Ectodermal cell (in vitro differentiated cells): ENCODE measurements around the gene CCSER2.
"Not testable (repeated sequence)": the region's sequence is repeated elsewhere in the genome, so short reads cannot be mapped to it uniquely, and the experiment has no call there.

Experiments
- H3K27ac ChIP-seq: 2 replicates; pipeline ENCODE4 v1.7.0; 2013; ENCODE audit warnings: mild to moderate bottlenecking, low read depth, low read length; ENCODE audit not compliant: insufficient read depth, poor library complexity, severe bottlenecking
- H3K27me3 ChIP-seq: 2 replicates; pipeline ENCODE4 v1.7.0; 2013; ENCODE audit warnings: mild to moderate bottlenecking, low read length; ENCODE audit not compliant: insufficient read depth, control insufficient read depth, poor library complexity, severe bottlenecking
- H3K36me3 ChIP-seq: one replicate; pipeline ENCODE4 v1.7.0; 2013; ENCODE audit warnings: low read length; ENCODE audit not compliant: control insufficient read depth, insufficient read depth
- H3K4me1 ChIP-seq: one replicate; pipeline ENCODE4 v1.7.0; 2013; ENCODE audit warnings: low read length; ENCODE audit not compliant: control insufficient read depth, insufficient read depth
- H3K4me3 ChIP-seq: 2 replicates; pipeline ENCODE4 v1.7.0; 2013; ENCODE audit warnings: low read depth, low read length, control low read depth; ENCODE audit not compliant: insufficient read depth
- H3K9me3 ChIP-seq: 2 replicates; pipeline ENCODE4 v1.7.0; 2013; ENCODE audit warnings: mild to moderate bottlenecking, low read length, moderate library complexity; ENCODE audit not compliant: control insufficient read depth
- WGBS, 2 experiments: methylation state at CpG; one replicate each; pipeline ENCODE4 v1.1.7; 2013; ENCODE audit warnings: missing lambda C conversion rate in 2 of 2; 5-methylcytosine and 5-hydroxymethylcytosine counted together

CCSER2 gene

GRCh38 chr10:84343831-84344230 is 15.4 kb downstream of the CCSER2 start:
- H3K4me3 ChIP-seq: no peak overlapping the region
- WGBS, 2 experiments: no CpG with 5 or more reads among the region's 1 CpG

GRCh38 chr10:84344526-84344925 is 16.1 kb downstream of the CCSER2 start:
- Histone ChIP-seq H3K27me3 (no peaks in the 10 kb centered on the region), H3K27ac (no peak overlapping the region), H3K4me1 (no peaks in the 10 kb centered on the region), H3K4me3 (no peak overlapping the region), H3K9me3 (no peaks in the 10 kb centered on the region), H3K36me3 (no peaks in the 10 kb centered on the region)
- WGBS, 2 experiments: 95 to 96% methylated on average over 4 of the region's 4 CpGs

More at GRCh38 chr10:84343831-84344230, 15.4 kb downstream of the CCSER2 start:
- H3K9me3 ChIP-seq: no peaks in the 10 kb centered on the region
- no peak overlapping the region for H3K27ac ChIP-seq
- H3K36me3 ChIP-seq: no peaks in the 10 kb centered on the region
- H3K27me3 ChIP-seq: no peaks in the 10 kb centered on the region
- no peaks in the 10 kb centered on the region for H3K4me1 ChIP-seq

GRCh38 chr10:84347575-84348002 is 19.2 kb downstream of the CCSER2 start:
- H3K27me3 ChIP-seq, H3K4me1 ChIP-seq, H3K4me3 ChIP-seq, H3K9me3 ChIP-seq, H3K36me3 ChIP-seq, H3K27ac ChIP-seq: not testable (repeated sequence)
- WGBS, 2 experiments: 96 to 97% methylated on average over 31 of the region's 31 CpGs

- Histone ChIP-seq H3K27me3 (no peaks in the 10 kb centered on the region), H3K27ac (no peak overlapping the region), H3K36me3 (no peaks in the 10 kb centered on the region), H3K4me3 (no peak overlapping the region), H3K9me3 (no peaks in the 10 kb centered on the region), H3K4me1 (no peaks in the 10 kb centered on the region)
- 96 to 100% methylated on average over 2 to 4 of the region's 4 CpGs for WGBS, 2 experiments
Observed at GRCh38 chr10:84348447-84348846, 20.1 kb downstream of the CCSER2 start.

GRCh38 chr10:84348860-84349259 is 20.5 kb downstream of the CCSER2 start:
- WGBS, 2 experiments: 87 to 95% methylated on average over 2 of the region's 2 CpGs
- no peak overlapping the region for H3K27ac ChIP-seq
- H3K9me3 ChIP-seq: no peaks in the 10 kb centered on the region
- no peaks in the 10 kb centered on the region for H3K4me1 ChIP-seq
- H3K4me3 ChIP-seq: no peak overlapping the region
- H3K36me3 ChIP-seq: no peaks in the 10 kb centered on the region
- H3K27me3 ChIP-seq: no peaks in the 10 kb centered on the region

- Histone ChIP-seq H3K4me3 (no peak overlapping the region), H3K27me3 (no peaks in the 10 kb centered on the region), H3K36me3 (no peaks in the 10 kb centered on the region), H3K9me3 (no peaks in the 10 kb centered on the region), H3K27ac (no peak overlapping the region), H3K4me1 (no peaks in the 10 kb centered on the region)
- WGBS, 2 experiments: 68 to 81% methylated on average over 4 to 6 of the region's 7 CpGs
Observed at GRCh38 chr10:84352251-84352842, 24.0 kb downstream of the CCSER2 start.

GRCh38 chr10:84353052-84353803 is 24.8 kb downstream of the CCSER2 start:
- no peaks in the 10 kb centered on the region for H3K9me3 ChIP-seq
- no peak overlapping the region for H3K4me3 ChIP-seq
- H3K36me3 ChIP-seq: no peaks in the 10 kb centered on the region
- 89 to 92% methylated on average over 10 to 11 of the region's 11 CpGs for WGBS, 2 experiments
- H3K27me3 ChIP-seq: no peaks in the 10 kb centered on the region
- H3K27ac ChIP-seq: no peak overlapping the region
- H3K4me1 ChIP-seq: no peaks in the 10 kb centered on the region

GRCh38 chr10:84354623-84355022 is 26.2 kb downstream of the CCSER2 start:
- no peaks in the 10 kb centered on the region for H3K4me1 ChIP-seq
- H3K36me3 ChIP-seq: no peaks in the 10 kb centered on the region
- no peaks in the 10 kb centered on the region for H3K9me3 ChIP-seq
- 95 to 98% methylated on average over 4 of the region's 4 CpGs for WGBS, 2 experiments
- H3K27me3 ChIP-seq: no peaks in the 10 kb centered on the region
- no peak overlapping the region for H3K4me3 ChIP-seq
- H3K27ac ChIP-seq: no peak overlapping the region

GRCh38 chr10:84355106-84355505 is 26.7 kb downstream of the CCSER2 start:
- Histone ChIP-seq H3K27me3 (no peaks in the 10 kb centered on the region), H3K36me3 (no peaks in the 10 kb centered on the region), H3K27ac (no peak overlapping the region), H3K4me1 (no peaks in the 10 kb centered on the region), H3K9me3 (no peaks in the 10 kb centered on the region), H3K4me3 (no peak overlapping the region)
- WGBS, 2 experiments: 77 to 82% methylated on average over 2 of the region's 2 CpGs

- Histone ChIP-seq H3K27me3 (no peaks in the 10 kb centered on the region), H3K36me3 (no peaks in the 10 kb centered on the region), H3K4me3 (no peak overlapping the region), H3K4me1 (peaks cover 5% of the 10 kb centered on the region), H3K9me3 (no peaks in the 10 kb centered on the region), H3K27ac (no peak overlapping the region)
- 88 to 92% methylated on average over 2 of the region's 2 CpGs for WGBS, 2 experiments
Observed at GRCh38 chr10:84356928-84357327, 28.5 kb downstream of the CCSER2 start.
